OCI-LY7 (cell line): Measurements from ENCODE around the gene SHROOM3. TPM values are rescaled to one million over a fixed set of nuclear protein-coding genes. Genes with fewer than 3 reads are reported as not detected.

Source experiments
- BruUV-seq: library from RNA; stranded (reverse); fragments of 400-500 nt; replicated peaks from 2 replicates; lab custom pipeline; 2021; lab: Mats Ljungman, UMichigan
- CTCF ChIA-PET: fragments of 300-600 bp; sonication (Branson Sonifier 250); formaldehyde crosslinking; loops from one replicate; lab custom pipeline; 2022; ENCODE audit warnings: antibody characterized with exemption; ENCODE audit not compliant: unreplicated experiment; lab: Charles Lee
- POLR2A ChIA-PET: fragments of 300-600 bp; sonication (Branson Sonifier 250); formaldehyde crosslinking; loops from one replicate; lab custom pipeline; 2022; ENCODE audit warnings: antibody characterized with exemption; lab: Charles Lee
- DNase-seq: peaks from one replicate; pipeline ENCODE4 v3.0.0-alpha.2; 2015; ENCODE audit warnings: low spot score
- H2AFZ ChIP-seq: fragments of 200-600 bp; sonication (generic), shearing (Covaris generic); 2 replicates; pipeline ENCODE4 v1.6.1; 2014; ENCODE audit warnings: mild to moderate bottlenecking, antibody characterized with exemption, low read length, moderate library complexity
- H3K27ac ChIP-seq: fragments of 200-600 bp; sonication (generic); 2 replicates; pipeline ENCODE4 v1.5.1; 2014; ENCODE audit warnings: mixed run types, low read depth, mild to moderate bottlenecking, moderate library complexity, low read length, inconsistent platforms; ENCODE audit not compliant: poor library complexity, severe bottlenecking
- H3K36me3 ChIP-seq: fragments of 200-600 bp; sonication (generic); 2 replicates; pipeline ENCODE4 v1.6.1; 2014; ENCODE audit warnings: mild to moderate bottlenecking, antibody characterized with exemption, low read length, moderate library complexity, mixed read lengths; ENCODE audit not compliant: insufficient read depth
- H3K4me1 ChIP-seq: fragments of 200-600 bp; sonication (generic); 2 replicates; pipeline ENCODE4 v1.5.1; 2014; ENCODE audit warnings: mild to moderate bottlenecking, low read length; ENCODE audit not compliant: insufficient read depth, poor library complexity, severe bottlenecking
- H3K4me2 ChIP-seq: fragments of 200-600 bp; sonication (generic); 2 replicates; pipeline ENCODE4 v1.6.1; 2014; ENCODE audit warnings: mild to moderate bottlenecking, low read length
- H3K4me3 ChIP-seq: fragments of 200-600 bp; sonication (generic); 2 replicates; pipeline ENCODE4 v1.5.1; 2014; ENCODE audit warnings: mild to moderate bottlenecking, low read depth, low read length; ENCODE audit not compliant: poor library complexity, severe bottlenecking
- H3K79me2 ChIP-seq: fragments of 200-600 bp; sonication (generic); 2 replicates; pipeline ENCODE4 v1.6.1; 2016; ENCODE audit warnings: low read depth, mild to moderate bottlenecking, low read length, moderate library complexity, mixed read lengths; ENCODE audit not compliant: insufficient read depth
- H3K9me2 ChIP-seq: fragments of 200-600 bp; sonication (generic); 2 replicates; pipeline ENCODE4 v1.6.1; 2016; ENCODE audit warnings: mild to moderate bottlenecking, low read length, mixed read lengths; ENCODE audit not compliant: insufficient read depth
- H3K9me3 ChIP-seq: fragments of 200-600 bp; sonication (generic); 2 replicates; pipeline ENCODE4 v1.6.1; 2014; ENCODE audit warnings: mild to moderate bottlenecking, mixed run types, low read length, mixed read lengths
- H4K20me1 ChIP-seq: fragments of 200-600 bp; sonication (generic); 2 replicates; pipeline ENCODE4 v1.6.1; 2014; ENCODE audit warnings: mild to moderate bottlenecking, antibody characterized with exemption, low read length, moderate library complexity, mixed read lengths; ENCODE audit not compliant: insufficient read depth
- CTCF ChIP-seq: fragments of 200-600 bp; sonication (generic); conservative IDR thresholded peaks from 2 replicates; pipeline ENCODE4 v1.5.1; 2014; ENCODE audit warnings: mild to moderate bottlenecking, antibody characterized with exemption, low read length, moderate library complexity, mixed read lengths
- EZH2phosphoT487 ChIP-seq: fragments of 200-600 bp; sonication (generic); IDR thresholded peaks from 2 replicates; pipeline ENCODE4 v1.6.1; 2018; ENCODE audit warnings: low read depth, borderline replicate concordance, mild to moderate bottlenecking, mixed run types, antibody characterized with exemption, low read length, moderate library complexity, mixed read lengths
- intact Hi-C: fragments of 100-400 bp; cut with micrococcal nuclease; formaldehyde crosslinking; loops from one replicate; pipeline ENCODE4 v1.10.0; 2022; ENCODE audit not compliant: unreplicated experiment
- total RNA-seq, 2 experiments: library from RNA; depleted of rRNA in 1 of 2; stranded (reverse); fragments of >200 nt in 1 of 2; shearing (Covaris generic) in 1 of 2; gene quantifications; 2 replicates each; pipeline ENCODE4 v1.2.3, GENCODE V29; 2014 to 2022

Gene SHROOM3
- total RNA-seq, 2 experiments from 2014 or later = not detected

- Histone ChIP-seq H2AFZ (no peak overlapping the region), H3K4me3 (no peak overlapping the region), H3K36me3 (no peaks in the 10 kb centered on the region), H4K20me1 (no peaks in the 10 kb centered on the region), H3K9me2 (no peaks in the 10 kb centered on the region), H3K79me2 (no peaks in the 10 kb centered on the region), H3K9me3 (no peaks in the 10 kb centered on the region), H3K4me2 (no peak overlapping the region), H3K27ac (no peak overlapping the region), H3K4me1 (no peaks in the 10 kb centered on the region)
- ChIA-PET CTCF (no interaction called here), POLR2A (no interaction called here)
- DNase-seq = no peak
- BruUV-seq = no TSS peak
- intact Hi-C loops = no loop called here
- no peak for TF ChIP-seq EZH2phosphoT487
These were observed 329.2 kb downstream of the SHROOM3 start for GRCh38 chr4:76764251-76764650.

- Histone ChIP-seq H2AFZ (no peak overlapping the region), H3K9me2 (no peaks in the 10 kb centered on the region), H3K36me3 (no peaks in the 10 kb centered on the region), H3K4me3 (no peak overlapping the region), H3K9me3 (no peaks in the 10 kb centered on the region), H3K4me1 (no peaks in the 10 kb centered on the region), H4K20me1 (no peaks in the 10 kb centered on the region), H3K79me2 (no peaks in the 10 kb centered on the region), H3K4me2 (no peak overlapping the region), H3K27ac (no peak overlapping the region)
- DNase-seq = no peak
- ChIA-PET POLR2A (interaction anchor here (0.7 to 1.2 kb wide), 4 partner anchors 18 to 625 kb away, joined by 3 to 4 read pairs (median 3); no protein-coding TSS in a partner anchor), CTCF (no interaction called here)
- intact Hi-C loops = no loop called here
- TF ChIP-seq CTCF (no peak), EZH2phosphoT487 (no peak)
- BruUV-seq = no TSS peak
These were observed 330.6 kb downstream of the SHROOM3 start for GRCh38 chr4:76765473-76766183.

- intact Hi-C loops = no loop called here
- no peak overlapping the region for H2AFZ ChIP-seq
- no peak overlapping the region for H3K4me2 ChIP-seq
- no peaks in the 10 kb centered on the region for H4K20me1 ChIP-seq
- no peaks in the 10 kb centered on the region for H3K4me1 ChIP-seq
- no TSS peak for BruUV-seq
- H3K79me2 ChIP-seq = no peaks in the 10 kb centered on the region
- H3K9me2 ChIP-seq = no peaks in the 10 kb centered on the region
- DNase-seq = no peak
- TF ChIP-seq EZH2phosphoT487 = no peak
- no peak for TF ChIP-seq CTCF
- H3K4me3 ChIP-seq = no peak overlapping the region
- ChIA-PET CTCF (no interaction called here), POLR2A (no interaction called here)
- no peak overlapping the region for H3K27ac ChIP-seq
- H3K36me3 ChIP-seq = no peaks in the 10 kb centered on the region
- H3K9me3 ChIP-seq = no peaks in the 10 kb centered on the region
These were observed 333.0 kb downstream of the SHROOM3 start for GRCh38 chr4:76767983-76768382.
